Activated effector memory CD4-positive, alpha-beta T cell treated with Interleukin-2 at 50 U/mL for 16 hours (primary cell): ENCODE measurements around the gene CYP24A1.

Source experiments
- DNase-seq: peaks from one replicate; pipeline ENCODE4 v3.0.0-alpha.2; 2020

CYP24A1 gene

DNA sequence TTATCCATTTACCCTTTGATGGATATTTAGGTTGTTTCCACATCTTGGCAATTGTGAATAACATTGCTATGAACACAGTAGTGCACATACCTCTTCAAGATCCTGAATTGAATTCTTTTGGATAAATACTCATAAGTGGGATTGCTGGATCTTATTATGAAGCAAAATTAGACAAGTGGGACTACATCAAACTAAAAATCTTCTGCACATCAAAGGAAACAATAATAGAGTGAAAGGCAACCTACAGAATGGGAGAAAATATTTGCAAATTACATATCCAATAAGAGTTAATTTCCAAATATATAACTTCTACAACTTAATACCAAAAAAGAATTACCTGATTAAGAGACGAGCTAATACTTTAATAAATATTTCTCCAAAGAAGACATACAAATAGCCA lies 65.0 kb downstream of the CYP24A1 start:
- no peak for DNase-seq

DNA sequence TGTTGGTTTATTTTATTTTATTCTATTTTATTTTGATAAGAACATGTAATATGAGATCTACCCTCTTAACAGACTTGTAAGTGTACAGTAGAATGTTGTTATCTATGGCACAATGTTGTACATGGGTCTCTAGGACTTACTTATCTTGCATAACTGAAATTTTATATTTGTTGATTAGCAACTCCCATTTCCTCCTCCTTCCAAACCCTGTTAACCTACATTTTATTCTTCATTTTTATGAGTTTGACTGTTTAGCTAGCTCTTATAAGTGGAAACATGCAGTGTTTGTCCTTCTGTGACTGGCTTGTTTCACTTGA lies 65.5 kb downstream of the CYP24A1 start:
- no peak for DNase-seq

DNA sequence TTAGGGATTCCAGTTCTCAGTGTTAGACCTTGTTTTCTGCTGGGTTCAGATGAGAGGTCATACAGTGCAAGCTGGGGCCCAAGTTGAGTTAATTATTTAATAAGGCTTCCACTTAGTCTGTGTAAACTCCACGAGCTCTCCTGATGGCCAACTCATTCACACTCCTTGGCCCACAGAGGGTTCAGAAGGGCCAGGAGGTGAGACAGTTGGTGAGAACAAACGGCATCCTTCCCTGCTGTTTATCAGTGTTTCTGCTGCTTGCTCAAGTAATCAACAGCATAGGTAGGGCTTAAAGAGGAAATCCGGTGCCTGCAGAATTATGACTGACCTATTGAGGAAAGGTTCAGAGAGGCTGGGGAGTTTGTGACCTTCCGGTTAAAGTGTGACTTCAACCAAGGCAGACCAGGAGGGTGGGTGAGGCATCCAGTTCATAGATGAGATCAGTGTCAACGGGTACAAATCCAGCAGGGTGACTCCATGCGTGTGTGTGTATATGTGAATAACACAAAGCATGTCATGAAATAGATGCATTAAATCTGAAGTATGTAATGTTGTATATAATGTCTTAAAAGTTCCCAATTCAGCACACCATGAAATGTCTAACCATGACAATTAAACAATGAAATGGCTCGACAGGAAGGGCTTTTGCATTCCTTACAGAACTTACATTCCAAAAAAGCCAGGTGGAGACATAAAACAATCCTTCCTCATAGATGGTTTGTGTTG lies 66.0 kb downstream of the CYP24A1 start:
- DNase-seq, result no peak

DNA sequence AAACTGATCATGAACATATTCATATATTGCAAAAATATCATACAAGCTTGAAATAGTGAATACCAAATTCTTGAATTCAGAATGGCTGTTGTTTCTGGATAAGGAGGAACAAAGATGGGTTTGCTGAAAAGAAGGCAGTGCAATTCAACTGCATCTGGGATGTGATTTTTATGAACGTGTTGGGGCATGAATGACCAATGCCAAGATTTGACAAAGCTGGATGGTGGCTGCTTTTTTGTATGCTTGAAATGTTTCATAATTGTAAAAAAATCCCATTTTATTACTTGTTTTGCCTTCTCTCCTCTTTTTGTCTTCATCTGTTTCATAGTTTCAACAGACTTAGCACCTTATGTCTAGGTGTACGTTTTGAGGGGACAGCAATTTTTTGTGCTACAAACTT lies 66.6 kb downstream of the CYP24A1 start:
- DNase-seq, result no peak

DNA sequence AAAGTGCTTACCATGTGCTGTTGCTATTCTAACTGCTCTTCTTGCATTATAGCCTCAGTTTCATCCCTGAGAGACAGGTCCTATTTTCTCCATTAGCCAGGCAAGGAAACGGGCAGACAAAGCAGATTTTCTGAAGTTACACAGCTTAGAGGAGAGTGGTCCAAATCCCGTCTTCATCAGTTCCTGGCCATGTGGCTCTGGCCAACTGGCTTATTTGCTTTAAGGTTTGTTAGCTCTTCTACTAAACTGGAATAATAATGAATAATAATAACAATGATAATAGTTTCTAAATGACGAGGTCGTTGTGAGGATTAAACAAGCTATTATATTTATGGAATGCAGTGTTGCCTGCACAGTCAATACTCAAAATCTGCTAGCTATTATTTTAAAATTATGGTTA lies 67.6 kb downstream of the CYP24A1 start:
- no peak for DNase-seq

DNA sequence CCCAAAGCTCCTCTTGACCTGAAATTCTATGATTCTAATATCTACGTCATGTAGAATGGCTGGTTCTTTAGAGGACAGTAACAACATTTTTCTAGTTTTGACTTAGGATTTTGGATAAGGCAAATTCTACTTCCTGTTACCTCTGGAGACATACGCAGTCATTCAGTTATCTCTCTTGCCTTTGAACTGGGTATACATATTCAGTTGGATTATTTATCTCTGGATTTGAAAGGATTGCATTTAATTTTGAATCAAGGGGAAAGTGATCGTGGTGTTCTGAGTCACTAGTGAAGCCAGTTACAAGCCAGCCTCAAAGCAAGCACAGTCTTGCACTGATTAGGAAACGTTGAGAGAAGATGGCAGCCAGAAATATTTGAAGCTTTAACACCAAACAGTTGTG lies 68.1 kb downstream of the CYP24A1 start:
- DNase-seq, result no peak

DNA sequence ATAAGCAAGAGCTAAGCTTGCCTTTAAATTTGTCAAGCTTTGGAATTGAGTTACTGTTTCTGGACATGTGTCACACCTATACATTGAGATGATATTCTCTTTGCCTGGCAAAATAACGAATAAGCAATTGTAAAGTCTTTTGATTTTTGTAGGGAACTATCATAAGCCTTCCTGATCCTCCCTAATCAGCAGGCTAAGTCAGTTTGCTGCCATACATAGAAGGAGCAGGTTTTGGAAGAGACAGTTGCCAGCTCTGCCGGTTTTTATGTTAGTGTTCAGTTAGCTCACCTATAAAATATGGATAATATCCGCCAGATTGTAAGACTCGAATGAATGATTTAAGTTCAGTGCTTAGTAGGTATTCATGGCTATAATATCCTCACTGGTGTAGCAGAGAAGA lies 69.0 kb downstream of the CYP24A1 start:
- DNase-seq, result no peak

DNA sequence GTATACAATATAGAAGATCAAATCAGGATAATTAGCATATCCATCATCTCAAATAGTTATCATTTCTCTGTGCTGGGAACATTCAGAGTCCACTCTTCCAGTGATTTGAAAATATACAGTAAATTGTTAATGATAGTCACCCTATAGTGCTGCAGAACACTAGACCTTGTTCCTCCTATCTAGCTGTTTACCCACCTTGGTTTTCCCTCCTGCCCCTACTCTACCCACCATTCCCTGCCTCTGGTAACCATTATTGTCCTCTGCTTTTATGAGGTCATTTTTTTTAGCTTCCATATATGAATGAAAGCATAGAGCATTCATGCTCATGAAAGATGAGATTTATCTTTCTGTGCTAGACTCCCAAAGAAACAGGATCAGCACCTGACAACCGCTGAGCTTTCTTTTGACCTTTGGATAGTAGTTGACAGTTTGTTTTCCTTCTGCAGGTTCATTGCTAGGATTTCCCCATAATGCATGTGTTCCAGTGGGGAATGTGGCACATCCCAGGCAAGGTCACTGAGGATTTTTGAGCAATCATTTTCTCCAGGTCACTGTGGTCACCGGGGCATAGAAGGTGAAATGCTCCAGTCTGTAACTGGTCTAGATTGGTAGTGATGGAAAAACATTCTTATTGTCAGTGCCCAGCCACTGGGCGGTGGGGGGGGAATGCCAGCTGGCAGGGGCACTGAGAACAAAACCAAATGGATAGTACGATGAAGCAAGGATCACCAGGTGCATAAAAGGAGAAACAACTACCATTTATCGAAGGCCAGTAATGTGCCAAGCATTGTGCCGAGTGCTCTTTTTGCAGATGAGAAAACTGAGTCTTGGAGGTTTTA lies 69.8 kb downstream of the CYP24A1 start:
- DNase-seq, result no peak
